DMS114 treated with DMSO at 0.1 percent for 48 hours (cell line): ENCODE results near the gene SDCBP2.

Experiments
- DNase-seq: peaks from one replicate; lab custom pipeline; 2025; ENCODE audit not compliant: unreplicated experiment; lab: John Stamatoyannopoulos, UW

Gene SDCBP2

GRCh38 chr20:1298888-1299511 is 29.9 kb downstream of the SDCBP2 start:
- no peak for DNase-seq

DNA sequence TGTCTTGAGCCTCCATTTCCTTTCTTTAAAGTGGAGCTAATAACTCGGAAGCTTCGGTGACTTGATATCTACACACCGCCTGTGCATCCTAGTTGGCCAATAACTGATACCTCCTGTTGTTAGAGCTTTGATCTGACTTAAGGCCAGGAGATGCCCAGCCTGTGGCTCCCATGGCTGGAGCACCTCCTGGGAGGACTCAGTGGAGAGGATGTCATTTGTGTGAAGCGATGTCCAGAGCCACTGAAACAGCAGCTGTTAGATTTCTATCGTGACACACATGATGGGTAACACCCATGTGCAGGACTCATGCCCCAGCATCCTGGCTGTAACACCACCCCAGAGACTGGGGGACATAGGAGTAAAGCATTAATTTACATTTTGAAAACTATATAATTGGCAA is 30.8 kb downstream of the SDCBP2 start:
- DNase-seq: no peak

- DNase-seq: no peak
Observed at GRCh38 chr20:1297486-1297885, 31.5 kb downstream of the SDCBP2 start.

DNA sequence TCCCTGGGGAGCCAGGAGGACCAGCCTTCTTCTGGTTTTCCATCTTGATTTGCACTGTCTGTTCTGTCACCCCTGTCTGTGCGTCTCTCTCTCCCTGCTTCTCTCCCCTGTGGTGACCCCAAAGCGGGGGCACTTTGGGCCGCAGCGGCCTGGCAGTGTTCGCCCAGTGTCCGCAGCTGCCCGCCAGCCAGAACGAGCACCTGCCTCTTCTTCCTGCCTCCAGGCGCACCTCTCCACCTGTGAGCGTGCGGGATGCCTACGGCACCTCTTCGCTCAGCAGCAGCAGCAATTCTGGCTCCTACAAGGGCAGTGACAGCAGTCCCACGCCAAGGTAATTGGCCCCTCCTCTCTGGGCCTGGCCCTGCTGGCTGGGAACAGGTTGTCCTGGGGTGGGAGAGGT is 32.0 kb downstream of the SDCBP2 start:
- no peak for DNase-seq

- no peak for DNase-seq
Observed at GRCh38 chr20:1296117-1296610, 32.8 kb downstream of the SDCBP2 start.

GRCh38 chr20:1295276-1295930 is 33.5 kb downstream of the SDCBP2 start:
- DNase-seq: no peak

DNA sequence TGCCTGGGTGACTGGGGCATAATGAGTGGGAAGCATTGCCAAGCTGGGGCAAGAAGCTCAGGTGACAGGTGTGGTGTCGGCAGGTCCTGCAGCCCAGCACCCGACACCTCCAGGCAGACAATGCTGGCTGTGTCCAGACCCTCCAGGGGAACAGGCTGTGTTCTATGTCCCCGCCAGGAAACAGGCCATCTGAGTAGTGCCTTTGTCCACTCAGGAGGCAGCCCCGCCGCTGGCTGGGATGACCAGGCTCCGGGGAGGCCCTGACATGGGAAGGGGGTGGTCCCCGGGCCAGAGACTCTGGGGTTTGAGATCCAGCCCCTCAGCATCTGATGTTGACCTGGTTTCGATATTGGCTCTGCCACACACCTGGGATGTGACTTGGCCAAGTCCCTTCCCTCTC is 34.4 kb downstream of the SDCBP2 start:
- no peak for DNase-seq

DNA sequence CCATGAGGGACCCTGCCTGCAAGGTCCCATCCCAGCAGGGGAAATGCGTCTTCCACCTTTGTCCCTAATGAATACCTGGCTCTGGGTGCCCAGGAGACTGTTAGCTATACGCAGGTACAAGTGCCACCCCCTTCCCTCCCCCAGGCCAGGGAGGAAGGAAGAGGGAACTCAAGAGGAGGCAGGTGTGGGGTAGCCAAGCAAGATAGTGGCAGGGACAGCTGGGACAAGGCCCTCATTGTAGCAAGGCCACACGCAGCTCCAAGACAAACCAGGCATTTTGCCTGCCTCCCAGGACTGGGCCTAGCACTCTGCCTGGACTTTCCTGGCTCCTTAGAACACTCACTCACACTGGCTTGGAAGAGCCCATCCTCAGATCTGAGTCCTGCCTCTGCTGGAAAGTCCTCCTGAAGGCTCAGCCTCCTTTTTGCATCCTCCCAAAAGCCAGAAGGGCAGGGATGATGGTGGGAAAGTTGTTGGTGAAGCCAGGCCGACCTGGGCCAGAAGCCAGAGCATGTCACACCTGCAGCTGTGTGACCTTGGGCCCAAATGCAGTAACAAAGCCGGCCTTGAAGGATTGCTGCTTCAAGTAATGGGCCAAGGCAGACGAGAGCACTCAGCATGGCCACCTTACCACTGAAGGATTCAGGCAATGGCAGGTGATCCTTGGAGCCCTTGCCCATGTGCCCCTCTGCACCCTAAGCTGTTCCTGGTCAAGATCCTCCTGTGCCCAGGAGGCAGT is 35.1 kb downstream of the SDCBP2 start:
- DNase-seq: no peak

GRCh38 chr20:1292620-1293019 is 36.3 kb downstream of the SDCBP2 start:
- DNase-seq: no peak

- DNase-seq: no peak
Observed at GRCh38 chr20:1291191-1291741, 37.7 kb downstream of the SDCBP2 start.

DNA sequence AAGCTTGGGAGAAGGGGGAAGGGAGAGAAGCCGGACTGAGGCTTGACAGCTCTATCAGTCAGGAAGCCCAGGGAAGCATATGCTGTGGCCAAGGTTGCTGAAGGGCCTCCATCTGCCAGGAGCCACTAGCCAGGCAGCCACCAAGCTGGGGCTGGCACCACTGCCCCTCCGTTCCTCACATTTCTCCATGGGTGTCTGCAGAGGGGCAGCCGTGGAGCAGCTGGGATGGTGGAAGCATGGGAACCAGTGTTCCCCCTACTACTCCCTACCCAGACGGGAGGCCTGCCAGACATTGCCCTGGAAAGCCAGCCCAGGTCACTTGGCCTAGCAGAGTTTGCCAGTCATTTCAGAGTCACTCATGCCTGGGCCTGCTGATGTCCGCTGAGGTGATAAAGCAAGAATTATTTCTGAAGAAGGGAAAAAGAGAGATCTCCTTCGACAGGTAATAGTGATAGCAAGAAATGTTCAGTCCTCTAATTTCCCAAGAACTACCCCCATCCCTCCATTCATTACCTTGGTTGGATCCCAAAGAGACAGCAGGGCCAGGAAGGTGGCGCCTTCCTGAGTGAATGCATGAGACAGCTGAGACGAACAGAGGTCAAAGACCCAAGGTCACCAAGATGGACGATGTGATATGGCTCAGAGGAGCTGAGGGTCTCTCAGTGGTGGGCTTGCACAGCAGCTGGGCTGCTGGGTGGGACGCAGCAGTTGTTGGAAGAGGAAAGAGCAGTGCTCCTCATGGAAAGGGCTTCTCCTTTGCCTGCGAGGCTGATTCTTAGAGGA is 41.0 kb downstream of the SDCBP2 start:
- no peak for DNase-seq

DNA sequence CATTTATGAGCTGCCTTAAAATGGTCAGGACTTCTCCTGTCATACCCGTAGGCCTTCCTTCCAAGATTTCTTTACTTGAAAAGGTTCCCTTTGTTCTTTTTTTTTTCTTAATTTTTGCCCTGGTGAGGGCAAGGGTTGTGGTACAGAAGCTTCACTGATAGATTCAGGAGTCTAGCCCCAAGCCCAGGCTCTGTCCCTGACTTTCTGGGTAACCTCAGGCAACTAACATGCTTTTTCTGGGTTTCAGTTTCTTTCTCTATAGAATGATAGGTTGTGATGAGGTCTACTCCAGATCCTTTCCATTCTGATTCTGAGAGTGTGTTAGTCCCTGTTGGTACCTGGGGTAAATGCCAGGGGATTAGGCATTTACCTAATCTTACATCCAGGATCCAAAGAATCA is 41.6 kb downstream of the SDCBP2 start:
- no peak for DNase-seq

- no peak for DNase-seq
Observed at GRCh38 chr20:1286267-1287024, 42.5 kb downstream of the SDCBP2 start.

DNA sequence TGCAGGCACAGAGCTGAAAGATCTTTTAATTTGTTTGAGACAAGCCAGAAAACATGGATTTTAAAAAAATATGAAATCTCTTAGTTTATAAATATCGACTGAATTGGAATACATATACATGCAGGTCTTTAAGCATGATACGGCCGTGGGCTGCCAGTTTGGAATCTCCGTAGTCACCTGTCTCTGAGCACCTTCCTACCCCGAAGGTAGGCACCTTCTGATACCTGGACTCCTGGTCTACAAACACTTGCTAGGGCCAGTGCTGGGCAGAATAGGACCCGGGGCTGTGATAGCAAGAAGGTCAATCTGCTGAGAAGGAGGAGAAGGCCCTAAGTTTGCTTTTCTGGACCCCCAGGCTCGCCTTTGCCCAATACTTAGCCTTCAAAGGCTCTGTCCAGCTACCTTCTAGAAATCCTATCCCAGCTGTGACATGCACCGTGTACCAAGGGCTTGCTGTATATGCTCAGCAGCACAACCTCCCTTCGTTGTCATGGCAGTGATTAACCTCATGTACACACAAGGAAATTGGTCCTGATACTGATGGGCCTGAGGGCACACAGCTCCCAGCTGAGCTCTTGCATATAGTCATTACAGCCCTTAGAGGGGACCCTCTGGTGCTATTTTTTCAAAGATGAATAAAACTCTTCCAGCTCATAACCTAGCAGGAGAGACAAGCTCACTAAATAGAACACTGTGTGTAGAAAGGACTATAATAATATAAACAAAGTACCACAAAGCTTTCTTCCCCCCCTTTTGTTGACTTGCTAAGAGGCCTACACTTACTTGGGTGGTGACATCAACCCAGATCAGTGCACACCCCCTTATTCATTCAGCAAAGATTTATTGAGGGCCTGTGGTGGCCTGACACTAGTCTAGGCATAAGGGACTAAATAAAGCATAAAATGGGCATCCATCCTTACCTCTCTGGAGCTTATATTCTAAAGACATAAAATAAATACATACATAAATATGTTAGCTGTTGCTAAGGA is 45.1 kb downstream of the SDCBP2 start:
- no peak for DNase-seq

- no peak for DNase-seq
Observed at GRCh38 chr20:1282966-1283365, 46.0 kb downstream of the SDCBP2 start.

DNA sequence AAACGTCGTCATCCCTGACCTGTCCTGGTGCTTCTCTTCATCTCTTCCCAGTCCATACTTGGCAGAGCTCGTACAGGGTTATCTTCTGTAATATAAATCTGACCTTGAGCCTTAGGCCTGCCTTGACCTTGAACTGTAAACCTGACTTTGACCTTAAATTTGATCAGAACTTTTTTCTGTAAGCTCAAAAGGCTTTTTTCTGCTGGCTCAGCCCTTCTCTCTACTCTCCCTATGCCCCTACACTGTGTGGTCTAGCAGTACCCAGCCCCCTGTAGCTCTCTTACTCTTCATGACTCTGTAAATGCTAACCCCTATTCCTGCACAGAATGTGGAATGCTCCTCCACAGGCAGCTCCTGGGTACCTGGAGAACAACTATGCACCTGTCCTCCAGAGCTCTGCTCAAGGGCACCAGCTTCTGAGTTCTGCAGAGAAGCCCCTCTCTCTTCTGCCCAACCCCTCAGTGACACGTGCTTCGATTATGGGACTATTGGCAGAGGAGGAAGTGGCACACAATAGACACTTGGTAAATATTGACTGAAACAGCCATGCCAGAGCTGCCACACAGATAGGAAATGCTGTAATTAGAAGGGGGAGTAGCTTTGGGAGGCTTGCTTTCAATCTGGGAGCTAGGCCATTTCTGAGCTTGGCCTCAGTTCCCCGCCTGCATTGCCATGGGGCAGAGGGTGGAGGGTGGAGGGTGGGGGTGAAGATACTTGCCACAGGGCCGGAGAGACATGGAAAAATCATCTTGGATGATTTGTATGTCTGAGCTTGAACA is 47.5 kb downstream of the SDCBP2 start:
- no peak for DNase-seq

- no peak for DNase-seq
Observed at GRCh38 chr20:1280195-1281102, 48.5 kb downstream of the SDCBP2 start.
